Heart left ventricle (tissue), 13 donors: ENCODE measurements around the gene OR1N2.

Source experiments
- CTCF ChIP-seq, 12 donors: fragments of 200-600 bp; sonication (generic) in 4 of 12; IDR thresholded peaks; one replicate each; pipeline versions ENCODE4 v1.5.0 to v1.8.0; 2018 to 2022; ENCODE audit warnings: antibody characterized with exemption in 12 of 12, mild to moderate bottlenecking in 5 of 12
- POLR2A ChIP-seq, 2 donors: fragments of 450-650 bp; IDR thresholded peaks; one replicate each; pipeline ENCODE4 v1.6.1; 2017; ENCODE audit warnings: antibody characterized with exemption in 2 of 2, mild to moderate bottlenecking in 2 of 2, moderate library complexity in 2 of 2
- donor health status: ischemic (EF 13 %, LVEDD 7.1; RV severe dilation, severe dysfunction).
- donor health status: DM: no; HTN: yes; CAD: no.
- donor health status: DM: no; HTN: no; CAD: no.
- donor health status: ischemic (EF 25% LVEDD 6.9; RV normal size, moderate dysfunction).
- donor health status: ischemic (EF 25% LVEDD 5.7; RV mildly dilated, moderate dysfunction).
- donor health status: ischemic (EF 35%, LVEDD 5.7; RV mildly dilated, moderate dysfunction).
- donor health status: nonischemic (EF 11% LVEDD 7.7; RV severe dilation, severe dysfunction).
- donor health status: DM: yes; HTN: yes; CAD: no.
- donor health status: PGD.
- donor health status: ischemic (EF 29% LVEDD 5.4; RV normal size, mild dysfunction).
- donor health status: nonischemic (EF 23%, LVEDD 6.1; RV moderate dilation, normal function).

- TF ChIP-seq CTCF (IDR thresholded peaks at IDR 0.05) (no peak), POLR2A (IDR thresholded peaks at IDR 0.05) (no peak)
These were observed 14.2 kb upstream of the OR1N2 start for GRCh38 chr9:122538757-122539156.
